Stimulated activated CD4-positive, alpha-beta T cell treated with anti-CD3 and anti-CD28 coated beads, TNF-alpha, amount 100 ng/mL, for 1 hour (primary cell): Measurements from ENCODE around the gene RHO.

Source experiments
- DNase-seq, 3 donors: peaks; one replicate each; pipeline ENCODE4 v3.0.0-alpha.2; 2020; ENCODE audit warnings: low read depth in 3 of 3, low spot score in 1 of 3

The RHO gene

GRCh38 chr3:129576514-129577352, 48.3 kb downstream of the RHO start:
- DNase-seq, result peak in 2 of 3 donors; percentile 29 to 41

DNA sequence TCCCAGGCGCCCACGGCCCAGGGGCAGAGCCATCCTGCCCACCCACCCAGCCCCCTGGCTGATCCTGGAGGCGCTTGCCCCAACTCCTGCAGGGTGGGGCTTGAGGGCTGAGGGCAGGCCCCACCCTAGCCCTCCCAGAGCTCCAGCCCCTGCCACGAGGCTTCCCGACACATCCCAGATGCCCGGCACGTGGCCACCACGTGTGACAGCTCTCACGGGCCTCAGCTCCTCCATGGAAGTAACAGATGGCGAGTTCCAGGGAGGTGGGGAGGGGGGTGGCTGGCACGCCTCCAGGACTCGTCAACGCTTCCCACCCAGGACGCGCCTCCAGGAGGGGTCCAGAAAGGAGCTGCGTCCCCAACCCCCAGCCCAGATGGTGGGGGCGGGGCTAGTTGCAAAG, 48.9 kb downstream of the RHO start:
- no peak for DNase-seq

DNA sequence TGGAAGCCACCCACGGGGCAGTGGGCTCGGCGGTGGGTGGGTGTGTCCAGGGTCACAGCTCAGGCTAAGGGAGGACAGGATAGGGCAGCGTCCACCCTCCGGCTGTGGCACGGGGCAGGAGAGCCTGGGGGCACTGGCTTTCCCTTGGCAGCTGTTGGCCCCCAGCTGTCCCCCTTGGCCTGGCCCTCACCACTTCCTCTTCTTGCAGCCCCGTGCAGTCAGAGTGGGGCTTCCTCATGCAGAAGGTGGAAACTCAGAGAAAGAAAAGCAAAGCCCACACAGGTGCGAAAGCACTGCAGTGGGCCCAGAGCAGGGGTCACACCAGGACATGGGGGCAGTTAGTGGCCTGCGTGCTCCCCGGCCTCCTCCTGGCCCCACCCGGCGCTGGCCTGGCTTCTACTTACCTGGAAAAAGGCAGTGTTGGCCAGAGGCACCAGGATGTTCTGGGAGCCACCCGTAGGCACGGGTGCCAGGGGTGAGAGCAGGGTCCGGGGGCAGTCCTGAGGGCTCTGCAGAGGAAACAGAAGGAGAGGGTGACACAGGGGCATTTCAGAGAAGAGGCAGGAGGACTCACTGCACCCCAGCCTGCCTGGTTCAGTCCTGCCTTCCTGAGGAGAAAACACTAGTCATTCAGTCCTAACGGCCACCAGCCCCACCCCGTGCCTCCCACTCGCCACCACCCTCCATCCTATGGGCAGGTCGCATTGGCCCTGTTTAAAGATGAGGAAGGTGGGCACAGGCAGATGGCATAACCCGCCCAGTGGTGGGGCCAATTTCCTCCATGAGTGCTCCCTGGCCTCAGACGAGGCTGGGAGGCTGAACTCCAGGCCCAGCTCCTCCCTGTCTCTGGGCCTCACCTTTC, 49.7 kb downstream of the RHO start:
- DNase-seq, result no peak

DNA sequence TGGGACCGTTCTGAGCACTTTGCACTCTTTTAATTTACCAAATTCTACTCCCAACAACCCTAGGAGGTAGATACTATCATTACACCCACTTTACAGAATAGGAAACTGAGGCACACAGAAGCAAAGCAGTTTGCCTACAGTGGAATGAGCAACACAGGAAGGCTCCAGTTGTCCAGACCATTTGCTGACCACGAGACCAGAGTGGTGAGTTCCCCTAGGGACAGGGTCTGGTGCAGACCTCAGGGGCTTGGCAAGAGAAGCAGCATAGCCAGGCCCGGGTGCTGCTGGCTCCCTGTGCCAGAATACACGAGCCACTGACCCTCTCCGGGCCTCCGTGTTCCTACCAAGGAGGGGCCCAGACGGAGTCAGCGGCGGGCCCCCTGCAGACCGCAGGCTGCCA, 51.6 kb downstream of the RHO start:
- no peak for DNase-seq

DNA sequence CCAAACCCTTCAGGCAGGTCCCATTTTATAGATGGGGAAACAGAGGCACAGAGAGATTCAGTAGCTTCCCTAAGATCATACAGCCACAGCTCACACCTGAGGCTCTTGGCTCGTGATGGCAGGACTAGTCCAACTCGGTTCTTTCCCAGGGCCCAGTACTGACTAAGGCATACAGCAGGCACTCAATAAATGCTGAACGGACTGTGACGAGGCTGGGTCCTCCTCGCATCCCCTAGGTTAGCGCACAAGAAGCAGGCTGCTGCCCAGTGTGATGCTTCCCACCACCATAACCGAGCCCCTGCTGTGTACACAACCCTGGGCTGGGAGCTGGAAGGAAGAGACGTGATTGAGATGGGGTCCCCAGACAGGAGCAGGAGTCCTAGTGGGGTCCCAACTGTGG, 53.2 kb downstream of the RHO start:
- DNase-seq, result no peak

DNA sequence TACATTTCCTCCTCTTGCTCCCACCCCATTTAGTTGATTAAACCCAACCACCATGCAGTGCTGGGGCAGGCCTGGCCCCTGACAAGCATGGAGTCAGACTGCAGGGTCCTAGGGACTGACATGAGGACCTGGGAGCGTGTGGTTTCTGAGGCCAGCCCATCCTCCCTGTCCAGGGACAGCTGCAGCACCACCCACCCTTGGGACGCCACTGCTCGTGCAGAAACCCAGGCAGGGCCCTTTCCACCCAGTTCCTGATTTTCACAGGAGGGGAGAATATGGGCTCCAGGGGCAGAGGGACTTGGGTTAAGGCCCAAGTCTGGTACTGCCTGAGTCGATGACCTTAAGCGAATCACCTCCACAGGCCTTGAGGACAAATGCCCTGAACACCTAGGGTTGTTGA, 54.4 kb downstream of the RHO start:
- DNase-seq, result no peak

DNA sequence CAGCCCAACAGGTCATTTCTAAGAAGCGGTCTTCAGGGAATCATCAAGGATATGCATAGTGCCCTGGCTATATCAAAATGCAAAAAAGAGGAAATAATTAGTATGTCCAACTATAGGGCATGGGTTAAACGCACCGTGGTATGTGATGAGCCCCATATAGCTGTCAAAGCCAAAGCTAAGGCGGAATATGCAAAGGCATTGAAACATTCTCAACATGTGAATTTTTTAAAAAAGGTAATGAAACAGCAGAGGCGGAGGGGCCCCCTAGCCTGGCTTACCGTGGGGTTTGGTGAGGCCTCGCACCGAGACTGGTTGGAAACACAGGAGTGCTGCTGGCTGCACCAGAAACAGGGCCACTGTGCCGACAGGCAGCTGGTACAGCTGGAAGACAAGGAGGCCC, 54.9 kb downstream of the RHO start:
- DNase-seq, result no peak

DNA sequence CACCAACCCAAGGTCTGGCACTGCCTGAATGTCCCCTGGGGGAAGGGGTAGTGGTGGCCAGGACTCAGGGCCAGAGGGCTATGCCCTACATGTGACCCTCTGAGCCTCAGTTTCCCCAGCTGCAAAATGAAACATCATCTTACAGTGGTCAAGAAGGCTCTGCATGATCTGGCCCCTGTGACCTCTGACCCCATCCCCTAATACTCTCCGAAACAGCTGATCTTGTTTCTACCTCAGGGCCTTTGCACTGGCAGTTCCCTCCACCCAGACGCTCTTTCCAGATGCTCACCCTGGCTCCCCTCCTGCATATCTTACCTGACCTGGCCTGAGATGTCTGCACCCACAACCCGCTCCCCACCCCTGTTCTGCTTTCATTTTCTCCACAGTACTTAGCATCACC, 56.2 kb downstream of the RHO start:
- no peak for DNase-seq
